ENCODE results near the gene IGFBP7.
"Not testable (repeated sequence)": the region's sequence is repeated elsewhere in the genome, so short reads cannot be mapped to it uniquely, and the experiment has no call there.

The IGFBP7 gene

GRCh38 chr4:57068237-57068981, 41.8 kb downstream of the IGFBP7 start:
- no peak for DNase-seq

GRCh38 chr4:57065730-57066482, 44.3 kb downstream of the IGFBP7 start:
- DNase-seq: no peak

GRCh38 chr4:57064811-57065711, 45.1 kb downstream of the IGFBP7 start:
- DNase-seq: peak in 1 of 2 experiments; percentile 62

GRCh38 chr4:57064120-57064519, 46.1 kb downstream of the IGFBP7 start:
- DNase-seq: no peak

- no peak for DNase-seq
These were observed 46.7 kb downstream of the IGFBP7 start for GRCh38 chr4:57063518-57063917.

- no peak for DNase-seq
These were observed 48.8 kb downstream of the IGFBP7 start for GRCh38 chr4:57061395-57061794.

- not testable (repeated sequence) for DNase-seq
These were observed 49.5 kb downstream of the IGFBP7 start for GRCh38 chr4:57060717-57061067.

GRCh38 chr4:57059890-57060716, 50.1 kb downstream of the IGFBP7 start:
- no peak for DNase-seq

- DNase-seq: peak; percentile 4 to 33
These were observed 54.3 kb downstream of the IGFBP7 start for GRCh38 chr4:57055886-57056285.

GRCh38 chr4:57053508-57053907, 56.7 kb downstream of the IGFBP7 start:
- DNase-seq: no peak

- DNase-seq: no peak
These were observed 58.7 kb downstream of the IGFBP7 start for GRCh38 chr4:57051524-57051923.

GRCh38 chr4:57051095-57051494, 59.1 kb downstream of the IGFBP7 start:
- no peak for DNase-seq

GRCh38 chr4:57048590-57049304, 61.4 kb downstream of the IGFBP7 start:
- DNase-seq: no peak

GRCh38 chr4:57047046-57047445, 63.1 kb downstream of the IGFBP7 start:
- not testable (repeated sequence) for DNase-seq

- DNase-seq: no peak
These were observed 65.2 kb downstream of the IGFBP7 start for GRCh38 chr4:57044996-57045395.

GRCh38 chr4:57044279-57044678, 65.9 kb downstream of the IGFBP7 start:
- DNase-seq: peak in 1 of 2 experiments; percentile 46

- peak in 1 of 2 experiments; percentile 54 for DNase-seq
These were observed 66.6 kb downstream of the IGFBP7 start for GRCh38 chr4:57043347-57044251.

GRCh38 chr4:57042711-57043169, 67.4 kb downstream of the IGFBP7 start:
- no peak for DNase-seq

GRCh38 chr4:57041020-57041419, 69.2 kb downstream of the IGFBP7 start:
- DNase-seq: no peak

- DNase-seq: no peak
These were observed 69.7 kb downstream of the IGFBP7 start for GRCh38 chr4:57040510-57040909.

Measured in NCI-H446 (cell line).